Left colon (tissue), 2 donors: Measurements from ENCODE around the gene VCL. TPM values are rescaled to one million over a fixed set of nuclear protein-coding genes. Genes with fewer than 3 reads are reported as not detected.
"Not testable (repeated sequence)": the region's sequence is repeated elsewhere in the genome, so short reads cannot be mapped to it uniquely, and the experiment has no call there.

Experiments used
- ATAC-seq: fragments of 200-7000 bp; cut with Tn5 transposase; one replicate; pipeline ENCODE4 v1.9.1; 2020; ENCODE audit warnings: mild to moderate bottlenecking, moderate library complexity
- DNase-seq, 2 donors: peaks; one replicate each; pipeline ENCODE4 v3.0.0-alpha.2; 2020
- intact Hi-C, 2 donors: fragments of 100-400 bp; cut with DNase I in 1 of 2; cut with micrococcal nuclease in 1 of 2; formaldehyde crosslinking; loops; one replicate each; pipeline versions ENCODE4 v1.11.2 to v1.14.0; 2022; cut with DNase I, micrococcal nuclease
- total RNA-seq, 2 donors: library from RNA; stranded (reverse); fragmentation: NEBNext Ultra II Directional; extraction: Animal tissue kit (Norgen Biotek cat#: 25700); gene quantifications; one replicate each; pipeline ENCODE4 v1.2.1, GENCODE V29; 2021
- donor health status: DM: no; HTN: no; CAD: no.
- donor health status: DM: yes; HTN: yes; CAD: no.

Gene VCL
- total RNA-seq, 2 donors from 2014 or later = 122 to 123 TPM

DNA sequence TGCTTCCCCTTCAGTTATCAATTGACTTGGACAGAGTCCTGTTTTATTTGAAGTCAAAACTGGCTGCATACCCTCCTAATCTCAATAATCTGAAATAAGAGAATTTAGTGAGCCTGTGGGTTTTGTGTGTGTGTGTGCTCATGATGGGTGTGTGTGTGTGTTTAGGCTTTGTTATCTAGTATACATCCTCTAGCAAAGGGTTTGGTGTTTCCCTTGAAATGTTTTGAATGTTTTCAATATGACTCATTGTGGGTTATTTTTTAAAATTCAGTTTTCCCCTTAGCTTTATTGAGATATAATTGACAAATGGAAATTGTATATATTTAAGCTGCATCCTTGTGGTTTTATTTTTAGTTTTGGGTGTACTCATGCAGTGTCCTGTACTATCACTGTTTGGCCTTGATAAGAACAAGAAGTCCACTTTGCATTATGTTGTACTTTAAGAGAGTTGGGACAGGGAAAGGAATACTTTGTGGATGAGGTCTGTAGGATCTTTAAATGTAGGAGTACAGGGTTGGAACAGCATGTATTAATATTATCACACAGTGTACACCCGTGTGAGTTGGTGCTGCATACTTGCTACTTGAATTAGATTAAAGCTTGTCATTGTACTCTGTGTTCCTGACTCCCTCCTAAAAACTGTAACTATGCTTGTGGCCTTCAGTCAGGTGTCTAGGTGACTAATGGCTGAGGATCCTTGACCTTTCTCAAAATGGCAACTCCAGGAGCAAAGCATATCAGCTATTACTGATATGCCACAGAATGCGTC lies 58.3 kb downstream of the VCL start:
- ATAC-seq = no peak
- intact Hi-C loops = no loop called here
- no peak for DNase-seq

DNA sequence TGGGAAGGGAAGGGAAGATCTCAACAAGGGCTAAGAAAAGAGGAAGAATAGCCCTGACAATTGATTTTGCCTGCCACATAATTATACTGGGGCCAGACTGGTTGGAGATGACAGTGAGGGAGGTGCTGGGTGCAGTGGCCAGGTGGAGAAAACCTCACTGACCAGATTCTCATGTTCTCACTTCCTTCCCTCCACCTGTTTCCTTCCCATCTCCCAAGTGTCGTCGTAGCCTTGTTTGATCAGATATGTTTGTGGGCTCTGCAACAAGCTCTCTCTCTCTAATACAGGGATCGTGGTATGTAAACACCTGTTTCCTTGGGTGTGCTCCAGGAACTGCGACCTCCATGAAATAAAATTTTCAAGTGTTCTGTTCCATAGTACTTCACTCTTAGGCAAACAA lies 60.2 kb downstream of the VCL start:
- DNase-seq = no peak
- intact Hi-C loops = no loop called here
- peak; percentile 57 for ATAC-seq

DNA sequence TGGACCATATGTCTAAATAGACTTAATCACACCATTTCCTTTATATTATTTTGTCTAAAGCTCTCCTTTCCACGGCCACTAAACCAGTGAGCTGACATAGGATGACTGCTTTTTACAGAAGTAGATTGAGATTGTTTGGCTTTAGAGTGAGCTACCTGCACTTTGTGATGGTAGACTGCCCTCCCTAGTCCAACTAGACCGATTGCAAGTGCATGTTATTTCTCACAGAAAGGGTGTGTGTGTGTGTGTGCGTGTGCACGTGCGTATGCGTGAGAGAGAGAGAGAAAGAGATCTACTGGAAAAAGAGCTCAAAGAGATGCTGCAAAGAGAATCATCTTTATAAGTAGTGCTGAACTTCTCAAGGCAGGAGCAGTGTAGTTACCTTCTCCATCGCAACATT lies 60.7 kb downstream of the VCL start:
- intact Hi-C loops = no loop called here
- no peak for DNase-seq
- peak; percentile 60 for ATAC-seq

DNA sequence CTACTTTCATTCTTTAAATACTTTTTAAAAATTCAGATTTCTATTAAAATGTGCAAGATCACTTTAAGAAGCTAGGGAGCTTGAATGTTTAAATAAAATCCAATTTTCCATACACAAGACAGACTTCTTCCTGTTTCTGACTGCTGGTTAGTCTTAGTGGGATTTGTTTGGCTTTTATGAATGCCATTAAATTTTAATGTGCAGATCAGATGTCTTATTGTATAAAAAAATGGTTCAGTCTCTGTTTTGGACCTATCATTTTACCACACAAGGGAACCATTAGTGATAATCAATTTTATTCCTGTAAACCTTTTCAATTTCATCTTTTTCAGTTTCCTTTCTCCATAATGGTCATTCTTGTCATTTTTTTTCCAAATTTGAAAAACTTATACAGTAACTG lies 63.2 kb downstream of the VCL start:
- intact Hi-C loops = no loop called here
- no peak for DNase-seq
- no peak for ATAC-seq

DNA sequence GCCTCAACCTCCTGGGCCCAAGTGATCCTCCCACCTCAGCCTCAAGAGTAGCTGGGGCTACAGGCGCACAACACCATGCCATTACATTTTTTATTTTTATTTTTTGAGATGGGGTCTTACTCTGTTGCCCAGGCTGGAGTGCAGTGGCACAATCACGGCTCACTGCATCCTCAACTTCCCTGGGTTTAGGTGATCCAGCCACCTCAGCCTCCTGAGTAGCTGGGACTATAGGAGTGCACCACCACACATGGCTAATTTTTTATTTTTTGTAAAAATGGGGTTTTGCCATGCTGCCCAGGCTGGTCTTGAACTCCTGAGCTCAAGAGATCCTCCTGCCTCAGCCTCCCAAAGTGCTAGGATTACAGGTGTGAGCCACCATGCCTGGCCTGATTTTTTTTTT lies 64.1 kb downstream of the VCL start:
- DNase-seq, ATAC-seq, intact Hi-C loops: not testable (repeated sequence)

DNA sequence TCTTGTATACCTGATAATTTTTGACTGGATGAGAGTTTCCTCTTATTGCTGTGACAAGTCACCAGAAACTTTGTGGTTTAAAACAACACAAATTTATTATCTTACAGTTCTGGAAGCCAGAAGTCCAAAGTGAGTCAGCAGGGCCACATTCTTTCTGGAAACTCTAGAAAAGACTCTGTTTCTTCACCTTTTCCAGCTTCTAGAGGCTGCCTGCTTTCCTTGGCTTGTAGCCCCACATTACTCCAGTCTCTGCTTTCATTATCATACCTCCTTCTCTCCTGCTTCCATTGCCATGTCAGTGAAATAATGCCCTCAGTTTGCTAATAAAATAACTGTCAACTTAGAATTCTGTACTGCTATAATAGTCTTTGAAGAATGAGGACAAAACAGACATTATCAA lies 65.3 kb downstream of the VCL start:
- DNase-seq = no peak
- intact Hi-C loops = no loop called here
- no peak for ATAC-seq

DNA sequence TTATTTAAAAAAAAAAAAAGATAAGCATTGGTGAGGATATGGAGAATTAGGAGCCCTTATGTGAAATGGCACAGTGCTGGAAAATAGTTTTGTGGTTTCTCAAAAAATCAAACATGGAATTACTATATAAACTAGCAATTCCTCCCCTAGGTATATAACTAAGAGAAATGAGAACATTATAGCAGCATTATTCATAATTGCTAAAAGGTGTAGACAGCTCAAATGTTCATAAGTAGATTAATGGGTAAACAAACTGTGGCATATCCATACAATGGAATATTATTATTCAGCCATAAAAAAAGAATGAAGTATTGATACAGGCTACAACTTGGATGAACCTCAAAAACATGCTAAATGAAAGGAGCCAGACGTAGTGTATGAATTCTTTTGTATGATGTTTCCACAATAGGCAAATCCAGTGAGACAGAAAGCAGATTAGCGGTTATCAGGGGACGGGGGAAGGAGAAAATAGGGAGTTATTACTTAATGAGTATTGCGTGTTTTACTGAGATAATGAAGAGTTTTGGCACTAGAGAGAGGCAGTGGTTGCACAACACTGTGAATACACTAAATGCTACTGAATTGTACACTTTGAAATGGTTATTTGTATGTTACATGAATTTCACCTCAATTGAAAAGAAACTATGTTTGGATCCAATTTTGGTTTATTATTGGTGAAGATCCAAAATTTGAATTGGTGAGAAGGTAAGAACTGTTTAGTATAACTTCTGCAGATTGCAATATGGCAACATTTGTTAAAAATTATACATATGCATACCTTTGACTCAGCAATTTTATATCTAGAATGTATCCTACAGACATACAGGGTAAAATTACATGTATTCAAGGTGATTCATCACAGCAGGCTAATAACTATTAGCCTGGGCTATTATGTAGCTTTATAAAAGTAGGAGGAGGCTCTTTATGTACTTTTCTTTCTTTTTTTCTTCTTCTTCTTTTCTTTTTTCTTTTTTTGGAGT lies 69.7 kb downstream of the VCL start:
- intact Hi-C loops = no loop called here
- ATAC-seq (no peak), DNase-seq (no peak)

DNA sequence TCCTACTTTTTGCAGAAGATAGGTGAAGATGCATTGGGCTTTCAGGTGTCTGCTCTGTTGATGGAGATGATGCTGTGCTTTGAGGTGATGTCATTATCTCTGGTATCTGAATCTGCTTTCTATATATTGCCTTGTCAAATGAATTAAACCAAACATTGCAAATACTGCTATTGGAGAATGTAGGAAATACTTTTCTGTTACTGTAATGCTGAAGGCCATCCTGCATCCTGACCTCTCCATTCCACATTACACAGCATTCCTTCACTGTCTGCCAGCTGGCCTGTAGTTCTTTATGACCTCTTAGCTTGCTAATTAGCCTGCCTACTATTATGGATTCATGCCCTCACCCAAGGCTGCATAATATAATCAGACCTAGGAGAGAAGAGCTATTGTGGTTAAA lies 73.2 kb downstream of the VCL start:
- intact Hi-C loops = no loop called here
- ATAC-seq = no peak
- DNase-seq = no peak

DNA sequence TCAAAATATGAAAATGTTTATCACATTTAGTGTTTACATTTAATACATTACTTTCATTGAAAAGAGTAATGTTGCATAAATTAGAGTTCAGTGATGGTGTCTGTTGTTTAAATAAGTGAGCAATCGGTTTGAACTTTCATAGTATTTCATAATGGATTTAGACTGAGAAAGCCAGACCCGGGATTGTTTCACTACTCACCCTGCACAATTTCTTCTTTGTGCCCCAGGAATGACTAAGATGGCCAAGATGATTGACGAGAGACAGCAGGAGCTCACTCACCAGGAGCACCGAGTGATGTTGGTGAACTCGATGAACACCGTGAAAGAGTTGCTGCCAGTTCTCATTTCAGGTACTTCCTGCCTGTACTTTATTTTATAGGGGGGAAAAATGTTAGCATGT lies 74.6 kb downstream of the VCL start:
- intact Hi-C loops = no loop called here

DNA sequence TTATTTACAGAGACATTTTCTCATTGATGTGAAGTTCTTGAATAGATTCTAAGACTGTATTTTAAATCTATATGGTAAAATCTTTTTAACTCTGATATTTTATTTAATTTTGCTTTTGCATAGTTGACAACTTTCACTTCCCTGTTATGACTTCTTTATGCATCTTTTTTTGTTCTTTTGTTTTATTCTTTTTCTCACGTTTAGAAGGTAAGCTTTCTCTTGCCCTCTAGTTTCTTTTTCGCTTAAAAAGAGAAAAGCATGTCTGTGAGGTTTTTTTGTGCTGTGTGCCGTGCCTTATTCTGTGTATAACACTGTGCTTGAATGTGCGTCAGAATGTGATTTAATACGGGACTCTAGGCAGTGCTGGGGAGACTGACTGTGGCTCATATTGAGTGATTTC lies 78.0 kb downstream of the VCL start:
- ATAC-seq (no peak), DNase-seq (no peak)
- intact Hi-C loops = no loop called here

More for the DNA sequence above, 74.6 kb downstream of the VCL start:
- no peak for DNase-seq
- ATAC-seq = no peak

DNA sequence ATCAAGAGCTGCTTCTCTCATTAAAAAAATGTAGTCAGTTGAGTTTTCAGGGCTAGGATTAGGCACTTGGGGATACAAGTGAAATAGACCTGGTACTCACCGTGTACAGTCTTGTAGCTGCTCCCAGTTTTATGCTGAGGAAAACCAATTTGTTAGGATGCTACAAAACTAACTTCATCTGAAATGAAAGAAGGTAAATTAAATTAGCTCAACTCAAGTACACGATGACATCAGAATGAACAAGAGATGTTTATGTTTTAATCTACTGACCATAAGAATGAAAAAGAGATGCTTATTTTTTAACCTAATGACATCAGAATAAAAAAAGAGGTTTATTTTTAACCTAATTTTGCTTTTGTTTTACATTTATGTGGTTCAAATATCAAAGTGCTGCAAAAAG lies 79.0 kb downstream of the VCL start:
- intact Hi-C loops = no loop called here
- DNase-seq = no peak
- no peak for ATAC-seq

DNA sequence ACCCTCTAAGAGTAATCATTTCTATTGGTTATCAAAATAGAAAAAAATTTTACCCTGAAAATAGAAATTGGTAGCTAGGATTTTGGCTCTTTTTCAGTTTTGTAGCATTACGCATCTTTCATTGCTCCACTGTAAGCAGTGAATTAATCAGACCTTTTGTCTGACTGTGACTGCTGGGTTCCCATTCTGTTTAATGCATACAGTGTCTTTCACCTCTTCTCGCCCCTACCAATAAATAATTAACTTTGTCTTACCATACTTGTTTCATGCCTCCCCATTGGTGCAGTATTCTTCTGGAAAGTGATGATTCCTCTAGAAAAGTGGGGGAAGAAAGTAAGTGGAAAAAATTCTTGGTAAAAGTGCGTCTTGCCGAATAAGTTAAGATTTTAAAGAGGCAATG lies 79.5 kb downstream of the VCL start:
- no peak for ATAC-seq
- no peak for DNase-seq
- intact Hi-C loops = no loop called here

DNA sequence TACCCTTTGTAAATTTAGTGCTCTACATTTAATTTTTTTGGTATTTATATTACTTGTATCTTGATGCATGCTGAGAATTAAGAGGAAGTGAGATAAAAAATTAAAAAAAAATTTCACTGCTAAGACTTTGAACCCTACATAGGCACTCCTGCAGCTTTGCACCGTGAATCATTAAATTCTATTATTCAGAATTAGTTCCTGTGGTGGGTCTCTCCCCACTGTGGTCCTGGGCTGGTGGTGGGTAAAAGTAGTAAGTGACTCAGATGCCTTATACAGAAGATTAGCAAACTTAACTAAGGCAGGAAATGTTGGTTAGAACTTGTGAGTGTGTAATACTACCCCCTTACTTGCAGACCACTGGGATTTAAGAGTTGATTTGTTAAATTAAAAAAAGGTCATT lies 80.1 kb downstream of the VCL start:
- ATAC-seq = peak; percentile 71
- DNase-seq = no peak
- intact Hi-C loops = no loop called here

DNA sequence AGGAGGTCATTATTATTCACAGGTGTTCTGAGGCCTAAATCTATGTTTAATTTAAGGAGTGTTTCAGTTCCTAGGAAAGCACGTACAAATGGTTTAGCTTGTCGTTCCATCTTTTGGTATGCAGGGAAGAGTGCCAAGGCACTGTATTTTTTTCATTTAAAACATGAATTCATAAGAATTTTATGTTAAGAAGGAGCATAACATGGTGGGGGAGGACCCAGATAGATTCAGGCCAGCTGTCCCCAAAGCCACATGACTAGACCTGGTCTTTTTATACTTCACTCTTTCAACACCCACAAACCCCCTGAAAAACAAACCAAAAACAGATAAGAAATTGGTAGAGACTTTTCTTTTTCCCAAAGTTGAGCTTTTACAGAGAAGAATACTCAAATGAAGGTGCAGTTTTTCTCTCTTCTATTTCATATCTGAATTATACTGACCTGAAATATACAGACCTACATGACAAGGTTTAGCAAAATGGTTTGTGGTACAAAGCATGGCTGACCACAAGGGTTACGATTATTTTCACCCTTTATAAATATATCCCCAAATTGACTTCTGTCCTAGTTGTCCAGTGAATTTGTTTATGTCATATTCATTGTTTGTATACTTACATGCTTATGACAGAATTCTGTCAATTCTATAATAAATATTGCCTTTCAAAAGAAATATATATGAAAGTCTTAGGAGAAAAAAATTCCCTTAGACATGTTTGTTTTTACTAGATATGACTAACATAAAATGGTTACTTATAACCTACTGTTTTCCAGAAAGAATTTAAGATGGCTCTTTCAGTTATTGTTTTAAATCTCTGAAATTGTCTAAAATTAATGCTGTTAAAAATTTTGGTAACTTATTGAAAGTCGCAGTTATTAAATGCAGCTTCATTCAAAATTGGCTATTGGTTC lies 81.4 kb downstream of the VCL start:
- ATAC-seq (no peak), DNase-seq (no peak)
- intact Hi-C loops = no loop called here

DNA sequence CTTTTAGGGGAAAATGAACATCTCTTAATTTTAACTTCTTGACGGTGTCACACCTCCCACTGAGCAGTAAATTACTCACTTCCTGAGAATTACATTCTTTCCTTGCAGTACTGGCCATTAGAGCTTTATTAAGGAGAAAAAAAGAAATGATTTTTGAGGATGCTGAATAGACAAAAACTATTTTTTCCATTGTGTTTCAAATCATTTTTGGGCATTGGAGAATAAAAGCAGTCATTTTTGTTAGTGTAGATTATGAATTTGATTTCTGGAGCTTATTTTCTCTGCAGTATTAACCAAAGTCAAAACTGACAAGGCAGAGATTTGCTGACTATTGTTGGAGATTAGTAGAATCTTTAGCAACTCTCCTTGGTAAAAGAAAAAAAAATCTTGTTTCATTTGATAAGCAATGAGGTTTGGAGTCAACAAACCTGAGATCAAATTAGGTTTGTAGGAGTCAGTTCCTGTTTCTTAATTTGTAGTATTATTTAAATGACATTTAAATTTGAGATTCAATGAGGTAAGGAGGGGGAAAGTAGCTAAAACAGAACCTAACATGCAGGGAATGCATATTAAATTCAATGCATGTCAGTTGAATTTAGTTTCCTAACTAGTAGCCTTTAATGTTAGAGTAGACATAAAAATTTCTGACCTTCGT lies 82.1 kb downstream of the VCL start:
- intact Hi-C loops = loop anchor here in 1 of 2 donors (5.0 kb wide), 1 partner anchor 193 kb away; no protein-coding TSS in a partner anchor
- DNase-seq = no peak
- ATAC-seq = no peak

DNA sequence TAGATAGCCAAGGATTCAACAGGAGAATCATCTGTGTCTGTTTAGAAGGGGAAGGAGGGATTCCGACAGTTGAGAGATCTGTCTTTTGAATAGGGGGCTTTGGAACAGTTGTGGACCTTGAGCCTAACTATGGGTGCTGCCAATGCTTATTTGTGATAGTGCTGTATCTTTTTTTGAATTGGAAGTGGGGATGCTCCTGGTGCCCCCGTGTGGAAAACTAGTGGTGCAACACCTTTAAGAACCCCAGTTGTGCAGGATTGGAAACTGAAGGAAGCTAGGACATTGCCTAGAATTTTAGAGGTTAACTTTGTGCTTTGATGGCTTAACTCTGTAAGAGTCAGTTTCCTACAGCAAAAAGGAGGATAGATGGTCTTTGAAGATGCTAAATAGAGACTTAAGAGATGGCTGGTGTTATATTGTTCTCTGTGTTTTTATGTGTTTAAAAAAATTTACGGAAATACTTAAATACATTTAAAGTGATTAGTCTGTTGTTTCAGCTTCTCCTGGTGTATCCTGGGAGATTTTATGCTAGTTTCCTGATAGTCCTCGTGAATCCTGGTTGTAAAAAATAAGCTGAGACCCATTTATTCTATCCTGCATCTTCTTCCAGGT lies 83.4 kb downstream of the VCL start:
- peak in 1 of 2 donors; percentile 20 for DNase-seq
- peak; percentile 72 for ATAC-seq
- intact Hi-C loops = loop anchor here in 1 of 2 donors (5.0 kb wide), 1 partner anchor 194 kb away; no protein-coding TSS in a partner anchor

DNA sequence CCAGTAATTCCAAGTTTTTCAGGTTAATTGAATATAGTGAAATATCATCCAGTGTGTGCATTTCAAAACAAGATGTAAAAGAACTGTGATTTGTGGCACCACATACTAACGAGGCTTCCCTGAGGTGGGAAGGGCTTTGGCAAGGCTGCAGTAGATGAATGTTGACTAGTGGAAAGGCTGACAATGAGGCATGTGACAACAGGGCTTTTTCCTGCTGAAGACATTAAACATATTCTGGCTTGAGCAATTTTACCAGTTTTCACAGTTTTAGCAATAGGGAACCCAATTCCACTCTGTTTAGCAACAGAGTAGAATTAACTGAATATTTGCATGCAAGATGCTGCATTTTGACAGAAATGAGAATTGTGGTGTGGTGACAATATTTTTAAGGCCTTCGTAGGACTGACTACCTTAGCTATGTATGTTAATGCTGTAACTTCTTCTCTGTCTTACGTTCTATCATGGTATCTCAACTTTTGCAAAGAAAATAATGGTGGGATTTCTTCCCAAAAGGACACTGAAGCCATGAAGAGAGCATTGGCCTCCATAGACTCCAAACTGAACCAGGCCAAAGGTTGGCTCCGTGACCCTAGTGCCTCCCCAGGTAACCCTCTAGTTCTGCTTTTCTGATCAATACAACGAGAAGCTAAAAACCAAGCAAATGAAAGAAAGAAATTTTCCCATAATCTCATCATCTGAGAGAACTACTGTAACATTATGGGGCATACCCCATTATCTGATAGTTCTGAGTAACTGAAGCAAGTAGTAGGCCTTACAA lies 84.2 kb downstream of the VCL start:
- intact Hi-C loops = loop anchor here in 1 of 2 donors (5.0 kb wide), 1 partner anchor 195 kb away; no protein-coding TSS in a partner anchor
- no peak for DNase-seq
- no peak for ATAC-seq
